Muscle layer of duodenum (tissue), 2 donors: Measurements from ENCODE around the gene ZSWIM8.

ENCODE experiments used
- H3K27ac ChIP-seq: one replicate; pipeline ENCODE4 v1.7.0; 2013; ENCODE audit warnings: mild to moderate bottlenecking, low read length
- H3K27me3 ChIP-seq: one replicate; pipeline ENCODE4 v1.7.0; 2013; ENCODE audit warnings: low read depth, mild to moderate bottlenecking, control low read depth, low read length
- H3K36me3 ChIP-seq, 2 donors: one replicate each; pipeline ENCODE4 v1.7.0; 2013; ENCODE audit warnings: low read length in 2 of 2, control low read depth in 1 of 2, mild to moderate bottlenecking in 1 of 2; ENCODE audit not compliant: insufficient read depth in 2 of 2, control insufficient read depth in 1 of 2
- H3K4me1 ChIP-seq, 2 donors: one replicate each; pipeline ENCODE4 v1.7.0; 2013; ENCODE audit warnings: low read length in 2 of 2, mild to moderate bottlenecking in 2 of 2, control low read depth in 1 of 2, moderate library complexity in 1 of 2; ENCODE audit not compliant: insufficient read depth in 2 of 2, control insufficient read depth in 1 of 2
- H3K4me3 ChIP-seq, 2 donors: one replicate each; pipeline ENCODE4 v1.7.0; 2013; ENCODE audit warnings: low read length in 2 of 2, low read depth in 1 of 2, mild to moderate bottlenecking in 1 of 2
- H3K9me3 ChIP-seq, 2 donors: one replicate each; pipeline ENCODE4 v1.7.0; 2013; ENCODE audit warnings: low read length in 2 of 2, control low read depth in 1 of 2, mild to moderate bottlenecking in 1 of 2; ENCODE audit not compliant: control insufficient read depth in 1 of 2
- donor health status: healthy.

Gene ZSWIM8

GRCh38 chr10:73838827-73839226, 53.4 kb downstream of the ZSWIM8 start:
- no peak overlapping the region for H3K4me3 ChIP-seq
- no peaks in the 10 kb centered on the region for H3K9me3 ChIP-seq
- no peaks in the 10 kb centered on the region for H3K27me3 ChIP-seq
- H3K4me1 ChIP-seq: peaks cover 0 to 10% of the 10 kb centered on the region in 2 donors
- H3K27ac ChIP-seq: no peak overlapping the region
- H3K36me3 ChIP-seq: peaks cover 34 to 74% of the 10 kb centered on the region in 2 donors

DNA sequence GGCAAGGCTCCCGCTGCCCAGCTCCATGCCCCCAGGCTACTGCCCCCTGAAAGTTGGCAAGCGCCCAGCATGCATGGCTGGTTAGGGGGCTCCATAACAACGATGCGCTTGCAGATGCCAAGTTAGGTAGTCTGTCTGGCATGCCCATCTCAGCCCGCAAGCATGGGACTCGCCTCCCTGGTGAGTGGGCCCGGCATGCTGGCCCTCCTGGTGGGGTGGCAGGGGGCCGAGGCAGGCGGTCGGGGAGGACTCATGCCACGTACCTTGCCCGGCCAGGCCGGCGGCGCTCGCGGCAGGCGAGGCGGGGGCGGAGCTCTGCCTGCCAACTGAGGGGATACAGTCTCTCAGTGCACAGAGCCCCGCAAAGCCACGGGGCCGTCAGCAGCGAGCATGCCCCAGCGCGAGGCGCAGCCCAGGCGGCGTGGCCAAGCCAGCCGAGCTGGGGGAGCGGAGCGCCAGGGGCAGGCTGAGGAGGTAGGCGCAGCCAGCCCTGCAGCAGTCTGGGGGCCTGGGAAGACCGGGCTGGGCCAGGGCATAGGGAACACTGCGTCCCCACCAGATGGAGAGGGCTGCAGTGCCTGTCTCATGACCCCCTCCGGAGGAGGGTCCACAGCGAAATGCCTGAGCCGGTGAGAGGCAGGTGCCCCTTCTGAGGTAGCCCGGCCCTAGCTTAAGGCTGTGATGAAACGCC, 54.0 kb downstream of the ZSWIM8 start:
- no peaks in the 10 kb centered on the region for H3K9me3 ChIP-seq
- H3K36me3 ChIP-seq: peaks cover 34 to 75% of the 10 kb centered on the region in 2 donors
- H3K4me1 ChIP-seq: peaks cover 0 to 10% of the 10 kb centered on the region in 2 donors
- no peak overlapping the region for H3K27ac ChIP-seq
- H3K27me3 ChIP-seq: no peaks in the 10 kb centered on the region
- H3K4me3 ChIP-seq: no peak overlapping the region

- no peak overlapping the region for H3K27ac ChIP-seq
These were observed 54.6 kb downstream of the ZSWIM8 start for GRCh38 chr10:73840056-73840402.

GRCh38 chr10:73840403-73841060, 55.1 kb downstream of the ZSWIM8 start:
- Histone ChIP-seq H3K4me1 (peaks cover 0 to 10% of the 10 kb centered on the region in 2 donors), H3K27me3 (no peaks in the 10 kb centered on the region), H3K4me3 (no peak overlapping the region), H3K36me3 (peaks cover 34 to 81% of the 10 kb centered on the region in 2 donors), H3K9me3 (no peaks in the 10 kb centered on the region), H3K27ac (no peak overlapping the region)

More at GRCh38 chr10:73840056-73840402, 54.6 kb downstream of the ZSWIM8 start:
- Histone ChIP-seq H3K27me3 (no peaks in the 10 kb centered on the region), H3K4me1 (peaks cover 0 to 10% of the 10 kb centered on the region in 2 donors), H3K4me3 (no peak overlapping the region), H3K9me3 (no peaks in the 10 kb centered on the region), H3K36me3 (peaks cover 34 to 81% of the 10 kb centered on the region in 2 donors)

DNA sequence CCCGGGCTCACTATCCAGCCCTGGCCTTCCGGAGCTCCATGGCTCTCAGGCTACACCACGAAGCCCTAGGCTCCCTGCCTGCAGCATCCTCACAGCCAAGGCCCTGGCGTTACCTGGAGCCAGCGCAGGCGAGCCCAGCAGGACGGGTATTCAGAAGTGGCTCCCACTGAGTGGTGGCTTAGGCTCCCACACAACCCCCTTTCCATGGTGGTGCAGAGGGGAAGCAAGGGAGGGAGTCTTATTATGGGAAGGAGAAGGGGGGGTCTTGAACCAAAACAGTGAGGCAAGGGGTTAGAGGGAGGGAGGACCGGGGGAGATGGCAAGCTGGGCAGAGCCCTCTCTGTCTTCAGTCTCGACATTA, 55.6 kb downstream of the ZSWIM8 start:
- Histone ChIP-seq H3K36me3 (peaks cover 39 to 79% of the 10 kb centered on the region in 2 donors), H3K4me3 (no peak overlapping the region), H3K4me1 (peaks cover 0 to 10% of the 10 kb centered on the region in 2 donors), H3K27ac (no peak overlapping the region), H3K27me3 (no peaks in the 10 kb centered on the region), H3K9me3 (no peaks in the 10 kb centered on the region)

GRCh38 chr10:73841526-73842285, 56.3 kb downstream of the ZSWIM8 start:
- H3K36me3 ChIP-seq: peaks cover 43 to 79% of the 10 kb centered on the region in 2 donors
- no peaks in the 10 kb centered on the region for H3K9me3 ChIP-seq
- peaks cover 0 to 8% of the 10 kb centered on the region in 2 donors for H3K4me1 ChIP-seq
- H3K27me3 ChIP-seq: no peaks in the 10 kb centered on the region
- no peak overlapping the region for H3K4me3 ChIP-seq
- H3K27ac ChIP-seq: no peak overlapping the region

DNA sequence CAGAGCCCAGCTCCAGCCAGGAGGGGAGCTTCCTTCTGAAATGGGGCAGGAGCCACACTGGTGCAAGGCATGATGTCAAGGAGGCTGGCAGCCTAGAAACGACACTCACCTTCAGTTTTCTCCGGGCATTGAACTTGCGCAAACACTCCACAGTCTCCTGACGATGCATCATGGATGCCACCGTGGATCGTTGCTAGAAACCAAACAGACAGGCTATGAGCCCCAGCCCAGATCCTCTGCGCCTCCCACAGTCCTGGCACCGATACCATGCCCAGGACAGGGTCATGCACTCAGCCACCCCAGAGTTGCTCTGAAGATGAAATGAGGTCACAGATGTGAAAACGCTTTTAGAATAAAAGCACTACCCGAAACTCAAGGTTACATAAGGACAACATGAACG, 56.9 kb downstream of the ZSWIM8 start:
- Histone ChIP-seq H3K27me3 (no peaks in the 10 kb centered on the region), H3K4me3 (no peak overlapping the region)

DNA sequence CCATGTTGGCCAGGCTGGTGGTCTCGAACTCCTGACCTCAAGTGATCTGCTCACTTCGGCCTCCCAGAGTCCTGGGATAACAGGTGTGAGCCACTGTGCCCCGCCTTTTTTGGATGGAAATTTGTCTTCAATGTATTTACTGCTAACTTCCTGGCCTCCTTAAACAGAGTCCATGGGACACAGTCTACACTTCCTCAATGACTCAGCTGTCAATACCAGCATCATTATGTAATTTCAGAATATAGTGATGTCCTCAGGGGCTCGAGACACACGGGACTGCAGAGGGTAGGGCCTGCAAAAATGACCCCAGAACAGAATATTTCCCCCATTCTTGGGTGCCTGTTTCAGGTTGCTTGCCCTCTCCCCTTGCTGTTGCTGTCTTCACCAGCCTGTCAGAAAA, 57.9 kb downstream of the ZSWIM8 start:
- Histone ChIP-seq H3K9me3 (no peaks in the 10 kb centered on the region), H3K4me3 (no peak overlapping the region), H3K27me3 (no peaks in the 10 kb centered on the region), H3K27ac (no peak overlapping the region), H3K4me1 (peaks cover 0 to 6% of the 10 kb centered on the region in 2 donors), H3K36me3 (peaks cover 43 to 84% of the 10 kb centered on the region in 2 donors)

More for the DNA sequence above, 56.9 kb downstream of the ZSWIM8 start:
- H3K9me3 ChIP-seq: no peaks in the 10 kb centered on the region
- H3K36me3 ChIP-seq: peaks cover 43 to 81% of the 10 kb centered on the region in 2 donors
- H3K27ac ChIP-seq: no peak overlapping the region
- H3K4me1 ChIP-seq: peaks cover 0 to 6% of the 10 kb centered on the region in 2 donors

- Histone ChIP-seq H3K4me1 (peaks cover 6 to 27% of the 10 kb centered on the region in 2 donors), H3K27ac (no peak overlapping the region), H3K36me3 (peaks cover 43 to 55% of the 10 kb centered on the region in 2 donors), H3K27me3 (no peaks in the 10 kb centered on the region), H3K4me3 (no peak overlapping the region), H3K9me3 (no peaks in the 10 kb centered on the region)
These were observed 61.6 kb downstream of the ZSWIM8 start for GRCh38 chr10:73847031-73847430.

GRCh38 chr10:73848821-73849489, 63.5 kb downstream of the ZSWIM8 start:
- peaks cover 33 to 38% of the 10 kb centered on the region in 2 donors for H3K36me3 ChIP-seq
- H3K27ac ChIP-seq: peak overlapping the region; percentile 68

GRCh38 chr10:73850211-73850610, 64.8 kb downstream of the ZSWIM8 start:
- Histone ChIP-seq H3K4me3 (peak overlapping the region in 1 of 2 donors; percentile 6), H3K27ac (peak overlapping the region; percentile 68), H3K27me3 (no peaks in the 10 kb centered on the region), H3K9me3 (no peaks in the 10 kb centered on the region), H3K36me3 (peaks cover 30 to 33% of the 10 kb centered on the region in 2 donors), H3K4me1 (peaks cover 6 to 51% of the 10 kb centered on the region in 2 donors)

More at GRCh38 chr10:73848821-73849489, 63.5 kb downstream of the ZSWIM8 start:
- H3K27me3 ChIP-seq: no peaks in the 10 kb centered on the region
- H3K9me3 ChIP-seq: no peaks in the 10 kb centered on the region
- H3K4me3 ChIP-seq: no peak overlapping the region
- H3K4me1 ChIP-seq: peaks cover 6 to 40% of the 10 kb centered on the region in 2 donors
